ENCODE results near the gene MVD.
"Not testable (repeated sequence)": the region's sequence is repeated elsewhere in the genome, so short reads cannot be mapped to it uniquely, and the experiment has no call there.

MVD gene

DNA sequence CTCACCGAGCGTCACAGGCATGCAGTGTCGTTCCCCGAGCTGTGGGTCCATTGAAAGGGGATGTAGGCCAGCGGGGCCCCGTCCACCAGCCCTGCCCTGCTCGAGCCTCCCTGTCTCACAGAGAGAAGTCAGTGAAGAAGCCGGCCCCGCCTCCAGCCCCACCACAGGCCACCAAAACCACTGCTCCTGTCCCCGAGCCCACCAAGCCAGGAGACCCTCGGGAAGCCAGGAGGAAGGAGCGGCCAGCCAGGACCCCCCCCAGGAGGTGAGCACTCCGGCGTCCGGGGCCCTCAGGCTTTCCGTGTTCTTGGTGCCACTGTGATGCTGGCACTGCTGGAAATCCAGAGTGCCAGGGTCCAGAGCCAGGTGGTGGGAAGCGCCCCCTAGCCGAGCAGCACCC is 38.4 kb downstream of the MVD start:
- no peak for DNase-seq (ENCODE audit: low read depth)

- no peak for DNase-seq (ENCODE audit: low read depth)
Measured at GRCh38 chr16:88623858-88624257, 39.0 kb downstream of the MVD start.

- DNase-seq (ENCODE audit: low read depth) = no peak
Measured at GRCh38 chr16:88622866-88623265, 40.0 kb downstream of the MVD start.

GRCh38 chr16:88622125-88622524 is 40.8 kb downstream of the MVD start:
- DNase-seq (ENCODE audit: low read depth) = no peak

GRCh38 chr16:88619859-88620815 is 42.8 kb downstream of the MVD start:
- peak; percentile 42 for DNase-seq (ENCODE audit: low read depth)

DNA sequence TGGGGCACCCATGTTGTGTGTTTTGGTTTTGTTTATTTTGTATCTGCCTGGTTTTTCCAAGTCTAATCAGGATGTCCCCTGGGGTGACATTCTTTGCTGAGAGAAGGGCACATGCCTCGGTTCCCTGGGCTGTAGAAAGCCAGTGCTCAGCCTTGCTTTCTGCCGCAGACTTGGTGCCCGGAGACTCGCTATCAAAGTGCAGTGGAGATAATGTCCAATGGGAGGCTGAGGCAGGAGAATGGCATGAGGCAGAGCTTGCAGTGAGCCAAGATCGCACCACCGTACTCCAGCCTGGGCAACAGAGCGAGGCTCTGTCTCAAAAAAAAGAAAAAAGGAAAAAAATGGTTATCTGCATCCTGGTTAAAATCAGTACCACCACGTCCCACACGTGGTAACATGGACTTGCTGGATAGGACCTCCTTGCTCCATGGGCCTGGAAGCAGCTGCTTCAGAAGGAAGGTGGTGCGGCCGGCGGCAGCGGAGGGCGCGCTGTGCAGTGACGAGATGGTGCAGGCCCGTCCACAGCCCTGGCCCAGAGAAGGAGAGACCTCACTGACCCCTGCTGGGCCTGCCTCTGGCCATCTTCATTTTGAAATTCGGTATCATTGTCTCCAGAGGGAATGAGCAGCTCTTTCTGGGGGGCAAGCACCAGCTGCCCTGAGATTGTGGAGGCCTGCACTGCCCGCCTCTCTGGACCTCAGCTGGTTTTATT is 43.8 kb downstream of the MVD start:
- DNase-seq (ENCODE audit: low read depth) = no peak

DNA sequence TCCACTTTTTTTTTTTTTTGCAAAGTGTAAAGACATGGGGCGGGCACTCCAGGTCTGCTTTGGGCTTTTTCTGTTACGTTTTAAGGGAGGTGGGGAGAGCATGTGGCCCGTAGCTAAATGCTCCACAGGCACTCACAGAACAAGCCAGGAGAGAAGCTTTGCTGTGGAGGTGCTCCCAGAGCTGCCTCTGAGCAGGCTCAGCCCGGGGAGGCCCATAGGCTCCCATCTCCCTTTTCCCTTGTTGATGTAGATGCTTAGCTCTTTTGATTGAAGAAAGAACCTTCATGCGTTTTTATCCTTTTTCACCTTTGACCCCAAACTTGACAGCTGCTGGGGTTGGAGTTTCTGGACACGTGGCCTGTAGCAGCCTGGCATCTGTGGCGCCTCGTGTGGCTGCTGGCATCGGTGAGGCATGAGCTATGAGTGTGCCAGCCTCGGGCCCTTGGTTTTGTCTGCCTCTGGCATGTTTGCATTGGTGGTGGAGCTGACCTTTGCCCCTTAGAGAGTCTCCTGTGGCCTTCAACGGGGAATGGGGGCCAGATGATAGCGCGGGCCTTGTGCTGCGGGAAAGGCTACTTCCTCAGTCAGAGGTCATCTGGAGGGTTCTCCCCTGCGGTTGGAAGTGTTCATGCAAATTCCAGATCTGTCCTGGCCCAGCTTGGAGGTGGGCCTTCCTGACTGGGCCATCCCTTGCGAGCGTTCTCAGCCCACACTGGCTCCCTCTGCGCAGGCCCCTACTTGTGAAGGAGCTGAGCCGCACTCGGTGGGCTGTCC is 44.5 kb downstream of the MVD start:
- DNase-seq (ENCODE audit: low read depth) = no peak

DNA sequence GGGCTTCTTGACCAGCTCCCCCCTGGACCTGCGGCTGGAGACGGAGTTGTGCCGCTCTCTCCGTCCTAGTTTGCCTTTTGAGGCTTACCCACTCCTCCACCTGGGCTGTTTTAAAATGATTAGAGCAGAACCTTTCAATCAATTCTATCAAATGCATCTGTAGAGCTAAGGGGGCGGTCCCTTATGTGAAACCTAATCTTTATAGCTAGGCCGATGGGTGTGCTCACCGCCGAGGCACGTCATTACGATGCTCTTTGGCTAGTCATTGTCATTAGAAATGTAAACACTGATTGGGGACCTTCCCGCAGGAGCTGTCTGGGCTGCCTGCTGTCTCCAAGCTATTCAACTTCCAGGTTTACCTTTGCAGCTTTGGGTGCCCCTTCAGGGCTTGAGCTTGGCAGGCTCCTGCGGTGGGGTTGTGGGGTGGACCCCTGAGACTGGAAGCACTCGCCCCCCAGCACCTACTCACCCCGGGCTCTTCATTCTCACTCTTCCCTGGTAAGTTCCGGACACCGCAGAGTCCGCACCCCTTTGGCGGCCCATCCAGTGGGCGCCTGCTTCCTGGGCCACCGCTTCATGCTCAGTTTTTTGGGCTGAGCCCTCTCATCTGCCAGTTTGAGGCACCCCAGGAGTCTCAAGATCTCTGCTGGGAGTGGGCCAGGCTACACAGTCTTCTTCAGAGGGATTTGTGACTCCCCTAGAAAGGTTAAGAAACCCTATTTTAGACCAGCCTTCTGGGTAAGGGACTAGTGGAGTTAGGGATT is 45.4 kb downstream of the MVD start:
- no peak for DNase-seq (ENCODE audit: low read depth)

DNA sequence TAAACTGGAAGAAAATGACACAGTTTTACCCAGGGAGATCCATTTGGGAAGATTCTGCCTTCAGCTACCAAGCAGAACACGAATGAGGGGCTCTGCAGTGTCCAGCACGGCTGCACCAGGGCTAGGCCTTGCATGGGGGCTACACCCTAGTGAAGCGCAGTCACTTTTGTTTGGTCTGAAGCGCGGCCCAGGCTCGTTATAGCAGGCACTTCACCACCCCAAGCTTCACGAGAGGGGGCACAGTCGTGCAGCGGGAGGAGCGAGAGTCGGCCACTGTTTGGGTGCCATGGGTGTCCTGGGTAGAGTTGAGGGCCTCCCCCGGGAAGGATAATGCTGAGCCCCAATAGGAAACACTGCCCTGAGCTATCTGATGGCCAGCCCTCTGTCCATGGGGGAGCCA is 46.2 kb downstream of the MVD start:
- no peak for DNase-seq (ENCODE audit: low read depth)

- no peak for DNase-seq (ENCODE audit: low read depth)
Measured at GRCh38 chr16:88616320-88616719, 46.6 kb downstream of the MVD start.

DNA sequence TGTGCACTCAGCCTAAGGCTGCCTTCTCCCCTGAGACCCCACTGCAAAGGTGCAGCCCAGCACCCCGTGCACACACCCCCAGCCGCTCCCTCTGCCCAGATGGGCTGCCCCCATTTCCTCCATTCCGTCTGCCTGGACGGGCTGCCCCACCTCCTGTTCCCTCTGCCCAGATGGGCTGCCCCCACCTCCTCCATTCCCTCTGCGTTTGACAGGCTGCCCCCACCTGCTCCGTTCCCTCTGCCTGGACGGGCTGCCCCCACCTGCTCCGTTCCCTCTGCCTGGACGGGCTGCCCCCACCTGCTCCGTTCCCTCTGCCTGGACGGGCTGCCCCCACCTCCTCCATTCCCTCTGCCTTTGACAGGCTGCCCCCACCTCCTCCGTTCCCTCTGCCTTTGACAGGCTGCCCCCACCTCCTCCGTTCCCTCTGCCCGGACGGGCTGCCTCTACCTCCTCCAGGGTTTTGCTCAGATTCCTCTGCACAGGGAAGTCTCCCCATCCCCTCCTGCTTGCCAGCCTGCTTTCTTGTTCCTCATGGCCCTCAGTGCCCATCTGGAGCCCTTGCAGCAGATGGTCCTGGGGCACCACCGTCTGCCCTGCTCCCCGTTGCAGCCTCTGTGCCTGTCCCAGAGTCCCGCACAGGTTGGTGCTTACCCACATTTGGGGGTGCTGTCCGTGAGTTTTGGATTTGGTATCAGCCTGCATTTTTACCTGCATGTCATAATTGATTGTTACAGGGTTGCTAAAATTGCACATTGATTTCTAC is 47.9 kb downstream of the MVD start:
- no peak for DNase-seq (ENCODE audit: low read depth)

GRCh38 chr16:88613911-88614817 is 48.7 kb downstream of the MVD start:
- DNase-seq (ENCODE audit: low read depth) = no peak

DNA sequence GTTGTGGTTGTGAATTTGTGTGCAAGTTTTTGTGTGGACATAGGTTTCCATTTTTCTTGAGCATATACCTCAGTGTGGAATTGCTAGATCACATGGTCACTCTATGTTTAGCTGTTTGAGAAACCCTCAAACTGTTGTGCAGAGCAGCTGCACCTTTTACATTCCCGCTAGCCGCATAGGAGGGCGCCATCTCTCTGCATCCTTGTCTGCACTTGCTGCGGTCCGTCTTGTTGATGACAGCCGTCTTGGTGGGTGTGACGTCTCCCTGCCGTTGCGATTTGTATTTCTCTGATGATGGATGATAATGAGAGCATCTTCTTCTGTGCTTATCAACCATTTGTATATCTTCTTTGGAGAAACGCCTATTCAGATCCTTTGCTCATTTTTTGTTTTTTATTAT is 49.6 kb downstream of the MVD start:
- no peak for DNase-seq (ENCODE audit: low read depth)

DNA sequence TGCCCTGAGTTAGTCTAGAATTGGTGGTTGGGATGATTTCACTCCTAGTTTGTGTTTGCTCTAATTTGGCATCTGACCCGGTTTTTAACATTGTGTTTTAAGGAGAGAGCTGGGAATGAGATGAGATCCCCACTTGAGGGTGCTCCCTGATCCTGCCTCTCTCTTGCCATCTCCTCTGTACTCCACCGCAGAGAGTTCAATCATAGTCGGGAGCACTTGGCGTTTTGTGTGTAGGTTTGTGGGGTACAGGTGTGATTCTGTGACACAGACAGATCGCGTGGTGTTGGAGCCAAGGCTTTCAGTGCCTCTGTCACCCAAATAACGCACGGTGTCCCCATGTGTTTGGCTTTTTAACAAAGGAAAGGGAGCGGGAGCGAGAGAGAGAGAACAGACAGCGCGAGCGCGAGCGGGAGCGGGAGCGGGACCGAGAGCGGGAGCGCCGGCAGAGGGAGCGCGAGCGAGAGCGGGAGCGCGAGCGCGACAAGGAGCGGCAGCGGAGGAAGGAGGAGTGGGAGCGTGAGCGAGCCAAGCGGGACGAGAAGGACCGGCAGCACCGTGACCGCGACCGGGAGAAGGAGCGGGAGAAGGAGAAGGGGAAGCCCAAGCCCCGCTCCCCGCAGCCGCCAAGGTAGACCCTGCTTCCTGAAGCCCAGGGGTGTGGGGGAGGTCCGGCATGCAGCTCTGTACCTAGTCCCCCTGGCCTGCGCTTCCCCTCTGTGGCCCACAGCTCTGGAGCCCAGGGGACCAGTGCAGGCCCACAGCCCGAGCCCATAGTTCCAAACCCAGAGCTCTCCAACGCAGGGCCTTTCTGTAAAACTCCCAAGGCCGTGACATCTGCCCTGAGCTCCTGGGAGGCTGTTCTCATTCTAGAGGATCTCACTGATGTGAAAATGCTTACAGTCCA is 51.7 kb downstream of the MVD start:
- DNase-seq (ENCODE audit: low read depth) = no peak

DNA sequence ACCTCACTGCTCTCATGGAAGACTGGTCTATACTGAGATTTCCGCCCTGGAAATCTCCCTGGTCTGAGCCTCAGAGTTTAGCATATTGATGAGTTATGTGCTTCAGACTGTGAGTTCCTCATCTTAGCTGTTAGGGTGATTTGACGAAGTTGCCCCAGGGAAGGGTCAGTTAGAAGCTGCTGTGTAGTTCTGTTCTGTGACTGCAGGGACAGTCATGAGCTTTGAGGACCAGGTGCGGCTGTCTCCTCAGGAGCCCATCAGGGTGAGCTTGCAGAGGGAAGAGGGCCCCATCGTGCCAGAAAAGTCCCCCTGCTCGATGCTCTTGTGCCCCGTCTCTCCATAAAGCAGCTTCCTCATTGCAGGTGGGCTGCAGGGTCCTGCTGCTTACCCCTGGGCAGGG is 52.8 kb downstream of the MVD start:
- DNase-seq (ENCODE audit: low read depth) = no peak

DNA sequence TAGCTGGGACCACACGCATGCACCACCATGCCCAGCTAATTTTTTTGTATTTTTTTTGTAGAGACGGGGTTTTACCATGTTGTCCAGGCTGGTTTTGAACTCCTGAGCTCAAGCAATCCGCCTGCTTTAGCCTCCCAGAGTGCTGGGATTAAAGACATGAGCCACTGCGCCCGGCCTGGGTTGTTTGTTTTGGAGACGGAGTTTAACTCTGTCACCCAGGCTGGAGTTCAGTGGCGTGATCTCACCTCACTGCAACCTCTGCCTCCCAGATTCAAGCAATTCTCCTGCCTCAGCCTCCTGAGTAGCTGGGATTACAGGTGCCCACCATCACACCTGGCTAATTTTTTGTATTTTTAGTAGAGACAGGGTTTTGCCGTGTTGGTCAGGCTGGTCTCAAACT is 53.5 kb downstream of the MVD start:
- not testable (repeated sequence) for DNase-seq (ENCODE audit: low read depth)

GRCh38 chr16:88608076-88608475 is 54.8 kb downstream of the MVD start:
- DNase-seq (ENCODE audit: low read depth) = no peak

GRCh38 chr16:88606148-88606757 is 56.6 kb downstream of the MVD start:
- DNase-seq (ENCODE audit: low read depth) = no peak
